Thyroid gland (tissue), 4 donors: ENCODE measurements around the gene DISC1. TPM values are rescaled to one million over a fixed set of nuclear protein-coding genes. Genes with fewer than 3 reads are reported as not detected.

Source experiments
- DNase-seq, 2 donors: peaks; one replicate each; pipeline ENCODE4 v3.0.0-alpha.2; 2019
- H3K27ac ChIP-seq, 3 donors: fragments of 200-600 bp; sonication (generic); 1 replicate in 2 of 3; 2 replicates in 1 of 3; pipeline ENCODE4 v1.5.1; 2016 to 2019; ENCODE audit warnings: mild to moderate bottlenecking in 1 of 3, moderate library complexity in 1 of 3
- H3K27me3 ChIP-seq: fragments of 200-600 bp; sonication (generic); one replicate; pipeline ENCODE4 v1.5.1; 2019
- H3K36me3 ChIP-seq, 2 donors: fragments of 200-600 bp; sonication (generic); one replicate each; pipeline ENCODE4 v1.5.1; 2016 to 2019
- H3K4me1 ChIP-seq, 2 donors: fragments of 200-600 bp; sonication (generic); one replicate each; pipeline ENCODE4 v1.5.1; 2017 to 2019
- H3K4me3 ChIP-seq, 3 donors: fragments of 200-600 bp; sonication (generic); replicated peaks in 1 of 3; 1 replicate in 2 of 3; 2 replicates in 1 of 3; pipeline ENCODE4 v1.5.1; 2016; ENCODE audit warnings: mild to moderate bottlenecking in 1 of 3
- H3K9me3 ChIP-seq: fragments of 200-600 bp; sonication (generic); one replicate; pipeline ENCODE4 v1.5.1; 2017
- CTCF ChIP-seq, 6 experiments: fragments of 200-600 bp in 3 of 6; fragments of 450-650 bp in 3 of 6; sonication (generic) in 3 of 6; IDR thresholded peaks; one replicate each; pipeline ENCODE4 v1.5.1; 2016 to 2019; ENCODE audit warnings: antibody characterized with exemption in 6 of 6, mild to moderate bottlenecking in 2 of 6, inconsistent platforms in 1 of 6, moderate library complexity in 1 of 6
- POLR2A ChIP-seq, 2 donors: fragments of 450-650 bp; IDR thresholded peaks; one replicate each; pipeline ENCODE4 v1.6.1; 2017; ENCODE audit warnings: antibody characterized with exemption in 2 of 2, mild to moderate bottlenecking in 2 of 2, moderate library complexity in 1 of 2
- WGBS, 2 donors: methylation state at CpG; one replicate each; pipeline ENCODE4 v1.1.5; 2017; 5-methylcytosine and 5-hydroxymethylcytosine counted together
- intact Hi-C: fragments of 100-400 bp; cut with DNase I; formaldehyde crosslinking; loops from one replicate; pipeline ENCODE4 v1.15.1; 2023
- total RNA-seq, 4 donors: library from RNA; depleted of rRNA; stranded (reverse); fragments of >200 nt; gene quantifications; one replicate each; pipeline ENCODE4 v1.2.3, GENCODE V29; 2016

The DISC1 gene
- total RNA-seq, 4 donors from 2014 or later: 6.9 to 17.7 (median 9.8) TPM

GRCh38 chr1:231748760-231749415, 122.3 kb downstream of the DISC1 start:
- TF ChIP-seq POLR2A (IDR thresholded peaks at IDR 0.05) (no peak), CTCF (IDR thresholded peaks at IDR 0.05) (no peak)
- Histone ChIP-seq H3K27me3 (no peaks in the 10 kb centered on the region), H3K27ac (no peak overlapping the region), H3K4me3 (no peak overlapping the region), H3K36me3 (no peaks in the 10 kb centered on the region), H3K4me1 (no peaks in the 10 kb centered on the region), H3K9me3 (no peaks in the 10 kb centered on the region)
- WGBS, 2 donors: 71 to 81% methylated on average over 2 of the region's 2 CpGs
- peak; percentile 5 to 13 for DNase-seq
- intact Hi-C loops: no loop called here

GRCh38 chr1:231750296-231750695, 123.7 kb downstream of the DISC1 start:
- TF ChIP-seq CTCF (IDR thresholded peaks at IDR 0.05): no peak
- TF ChIP-seq POLR2A (IDR thresholded peaks at IDR 0.05): no peak
- intact Hi-C loops: no loop called here
- Histone ChIP-seq H3K36me3 (no peaks in the 10 kb centered on the region), H3K27me3 (no peaks in the 10 kb centered on the region), H3K4me1 (no peaks in the 10 kb centered on the region), H3K27ac (no peak overlapping the region), H3K4me3 (no peak overlapping the region), H3K9me3 (no peaks in the 10 kb centered on the region)
- DNase-seq: no peak
- WGBS, 2 donors: 96 to 100% methylated on average over 2 of the region's 2 CpGs

GRCh38 chr1:231750818-231751362, 124.3 kb downstream of the DISC1 start:
- no peaks in the 10 kb centered on the region for H3K36me3 ChIP-seq
- intact Hi-C loops: no loop called here

DNA sequence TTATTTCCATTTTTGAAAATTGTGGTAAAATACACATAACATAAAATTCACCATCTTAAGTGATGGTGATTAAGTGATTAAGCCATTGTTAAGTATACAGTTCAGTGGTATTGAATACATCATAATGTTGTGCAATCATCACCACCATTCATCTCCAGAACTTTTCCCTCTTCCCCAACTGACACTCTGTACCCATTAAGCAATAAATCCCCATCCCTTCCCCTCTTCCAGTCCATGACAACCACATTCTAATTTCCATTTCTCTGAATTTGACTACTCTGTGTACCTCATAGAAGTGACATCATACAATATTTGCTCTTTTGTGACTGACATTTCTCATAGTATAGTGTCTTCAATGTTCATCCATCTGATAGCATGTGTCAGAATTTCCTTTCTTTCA, 124.8 kb downstream of the DISC1 start:
- Histone ChIP-seq H3K27me3 (no peaks in the 10 kb centered on the region), H3K27ac (no peak overlapping the region), H3K4me3 (no peak overlapping the region), H3K36me3 (no peaks in the 10 kb centered on the region), H3K4me1 (no peaks in the 10 kb centered on the region), H3K9me3 (no peaks in the 10 kb centered on the region)
- no peak for DNase-seq
- TF ChIP-seq POLR2A (IDR thresholded peaks at IDR 0.05) (no peak), CTCF (IDR thresholded peaks at IDR 0.05) (no peak)
- intact Hi-C loops: no loop called here

More at GRCh38 chr1:231750818-231751362, 124.3 kb downstream of the DISC1 start:
- no peak overlapping the region for H3K4me3 ChIP-seq
- H3K27ac ChIP-seq: no peak overlapping the region
- no peaks in the 10 kb centered on the region for H3K27me3 ChIP-seq
- no peak for TF ChIP-seq CTCF (IDR thresholded peaks at IDR 0.05)
- TF ChIP-seq POLR2A (IDR thresholded peaks at IDR 0.05): no peak
- H3K4me1 ChIP-seq: no peaks in the 10 kb centered on the region
- no peak for DNase-seq
- WGBS, 2 donors: 95 to 96% methylated on average over 3 of the region's 3 CpGs
- no peaks in the 10 kb centered on the region for H3K9me3 ChIP-seq

DNA sequence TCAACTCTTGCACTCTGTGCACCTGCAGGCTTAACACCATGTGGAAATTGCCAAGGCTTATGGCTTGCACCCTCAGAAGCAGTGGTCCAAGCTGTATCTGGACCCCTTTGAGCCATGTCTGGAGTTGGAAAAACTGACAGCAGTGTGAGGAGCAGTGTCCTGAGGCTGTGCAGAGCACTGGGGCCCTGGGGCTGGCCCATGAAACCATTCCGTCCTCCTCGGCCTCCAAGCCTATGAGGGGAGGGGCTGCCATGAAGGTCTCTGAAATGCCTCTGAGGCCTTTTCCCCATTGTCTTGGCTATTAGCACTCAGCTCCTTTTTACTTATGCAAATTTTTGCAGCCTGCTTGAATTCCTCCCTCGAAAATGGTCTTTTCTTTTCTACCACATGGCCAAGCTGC, 126.7 kb downstream of the DISC1 start:
- TF ChIP-seq CTCF (IDR thresholded peaks at IDR 0.05): no peak
- TF ChIP-seq POLR2A (IDR thresholded peaks at IDR 0.05): no peak
- no peaks in the 10 kb centered on the region for H3K9me3 ChIP-seq
- H3K36me3 ChIP-seq: no peaks in the 10 kb centered on the region
- 92 to 99% methylated on average over 3 of the region's 3 CpGs for WGBS, 2 donors
- no peak overlapping the region for H3K4me3 ChIP-seq
- no peaks in the 10 kb centered on the region for H3K27me3 ChIP-seq
- intact Hi-C loops: no loop called here
- no peaks in the 10 kb centered on the region for H3K4me1 ChIP-seq
- H3K27ac ChIP-seq: no peak overlapping the region
- DNase-seq: no peak
